Heart left ventricle (tissue), 13 donors: Measurements from ENCODE around the gene MS4A4E.

Experiments used
- CTCF ChIP-seq, 12 donors: fragments of 200-600 bp; sonication (generic) in 4 of 12; IDR thresholded peaks; one replicate each; pipeline versions ENCODE4 v1.5.0 to v1.8.0; 2018 to 2022; ENCODE audit warnings: antibody characterized with exemption in 12 of 12, mild to moderate bottlenecking in 5 of 12
- POLR2A ChIP-seq, 2 donors: fragments of 450-650 bp; IDR thresholded peaks; one replicate each; pipeline ENCODE4 v1.6.1; 2017; ENCODE audit warnings: antibody characterized with exemption in 2 of 2, mild to moderate bottlenecking in 2 of 2, moderate library complexity in 2 of 2
- donor health status: ischemic (EF 13 %, LVEDD 7.1; RV severe dilation, severe dysfunction).
- donor health status: DM: no; HTN: yes; CAD: no.
- donor health status: DM: no; HTN: no; CAD: no.
- donor health status: ischemic (EF 25% LVEDD 6.9; RV normal size, moderate dysfunction).
- donor health status: ischemic (EF 25% LVEDD 5.7; RV mildly dilated, moderate dysfunction).
- donor health status: ischemic (EF 35%, LVEDD 5.7; RV mildly dilated, moderate dysfunction).
- donor health status: nonischemic (EF 11% LVEDD 7.7; RV severe dilation, severe dysfunction).
- donor health status: DM: yes; HTN: yes; CAD: no.
- donor health status: PGD.
- donor health status: ischemic (EF 29% LVEDD 5.4; RV normal size, mild dysfunction).
- donor health status: nonischemic (EF 23%, LVEDD 6.1; RV moderate dilation, normal function).

DNA sequence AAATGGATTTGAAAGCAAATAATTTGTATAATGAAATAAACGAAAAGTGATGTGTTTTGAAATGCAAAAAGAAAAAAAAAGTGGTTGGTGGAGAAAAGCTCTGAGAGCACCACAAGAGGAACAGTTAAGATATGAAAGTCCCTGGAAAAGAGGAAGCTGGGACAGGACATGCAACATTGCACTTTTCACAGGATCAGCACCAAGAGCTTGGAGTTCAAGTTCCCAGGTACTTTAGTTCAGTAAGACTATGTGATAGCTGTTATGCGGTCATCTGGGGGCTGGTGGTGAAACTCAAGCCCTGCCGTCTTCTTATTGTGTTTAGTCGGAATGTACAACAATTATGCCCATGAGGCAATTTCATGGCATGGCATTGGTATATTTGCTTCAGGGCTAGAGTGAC lies 20.5 kb upstream of the MS4A4E start:
- TF ChIP-seq CTCF (IDR thresholded peaks at IDR 0.05) (no peak), POLR2A (IDR thresholded peaks at IDR 0.05) (no peak)
